Lung (tissue), 12 donors: ENCODE results near the gene RFX1. TPM values are rescaled to one million over a fixed set of nuclear protein-coding genes. Genes with fewer than 3 reads are reported as not detected.

Experiments
- ATAC-seq: fragments of 200-7000 bp; cut with Tn5 transposase; one replicate; pipeline ENCODE4 v1.9.1; 2020; ENCODE audit warnings: moderate number of reproducible peaks; ENCODE audit not compliant: insufficient read depth, low FRiP score
- DNase-seq, 3 donors: peaks; one replicate each; pipeline ENCODE4 v3.0.0-alpha.2; 2013 to 2017
- H3K27ac ChIP-seq, 2 donors: one replicate each; pipeline ENCODE4 v1.5.1; 2013; ENCODE audit warnings: mild to moderate bottlenecking in 2 of 2, moderate library complexity in 2 of 2, control low read depth in 1 of 2, inconsistent platforms in 1 of 2, low read depth in 1 of 2, low read length in 1 of 2
- H3K27me3 ChIP-seq, 3 donors: one replicate each; pipeline ENCODE4 v1.5.1; 2013; ENCODE audit warnings: low read length in 2 of 3; ENCODE audit not compliant: control insufficient read depth in 3 of 3, insufficient read depth in 3 of 3
- H3K36me3 ChIP-seq, 4 donors: one replicate each; pipeline ENCODE4 v1.5.1; 2013; ENCODE audit warnings: low read length in 4 of 4, mild to moderate bottlenecking in 1 of 4, moderate library complexity in 1 of 4; ENCODE audit not compliant: control insufficient read depth in 4 of 4, insufficient read depth in 4 of 4
- H3K4me1 ChIP-seq, 5 donors: one replicate each; pipeline ENCODE4 v1.5.1; 2013; ENCODE audit warnings: low read length in 5 of 5, mild to moderate bottlenecking in 2 of 5, moderate library complexity in 1 of 5; ENCODE audit not compliant: control insufficient read depth in 5 of 5, insufficient read depth in 5 of 5
- H3K4me3 ChIP-seq: one replicate; pipeline ENCODE4 v1.5.1; 2013; ENCODE audit warnings: mild to moderate bottlenecking, control low read depth, moderate library complexity
- H3K9ac ChIP-seq, 2 donors: one replicate each; pipeline ENCODE4 v1.5.1; 2013; ENCODE audit warnings: low read length in 2 of 2, control low read depth in 1 of 2; ENCODE audit not compliant: insufficient read depth in 1 of 2
- H3K9me3 ChIP-seq, 4 donors: one replicate each; pipeline ENCODE4 v1.5.1; 2013; ENCODE audit warnings: low read length in 3 of 4, mild to moderate bottlenecking in 1 of 4, moderate library complexity in 1 of 4; ENCODE audit not compliant: control insufficient read depth in 4 of 4, insufficient read depth in 3 of 4
- CTCF ChIP-seq: IDR thresholded peaks from 2 replicates; pipeline ENCODE4 v1.5.1; 2012; ENCODE audit warnings: mild to moderate bottlenecking; ENCODE audit errors: control extremely low read depth, extremely low read depth
- WGBS, 2 donors: extraction: QIAGEN DNeasy Blood & Tissue Kit; methylation state at CpG; one replicate each; pipeline ENCODE4 v1.1.7; 2013; 5-methylcytosine and 5-hydroxymethylcytosine counted together
- polyA plus RNA-seq, 2 donors: library from polyadenylated mRNA; stranded (reverse); fragments of 200-250 nt; gene quantifications; one replicate each; pipeline ENCODE4 v1.2.1, GENCODE V29; 2013
- total RNA-seq, 2 donors: library from RNA; depleted of rRNA in 1 of 2; stranded (reverse); fragments of >200 nt in 1 of 2; gene quantifications; one replicate each; pipeline ENCODE4 v1.2.1, GENCODE V29; 2014 to 2021
- donor health status: control.
- donor health status: control.
- donor health status: Bipolar disorder and iron deficiency.
- donor health status: healthy.
- donor health status: DM: yes; HTN: yes; CAD: no.

The RFX1 gene
- total and polyA plus RNA-seq, 4 donors, result 5.7 to 18.6 (median 8.0) TPM

- H3K36me3 ChIP-seq, result peaks cover 0 to 28% (median 14%) of the 10 kb centered on the region in 4 donors
- no peak overlapping the region for H3K9ac ChIP-seq
- no peaks in the 10 kb centered on the region for H3K9me3 ChIP-seq
- no peaks in the 10 kb centered on the region for H3K27me3 ChIP-seq
- H3K27ac ChIP-seq, result no peak overlapping the region
- no peaks in the 10 kb centered on the region for H3K4me1 ChIP-seq
- TF ChIP-seq CTCF, result no peak
- WGBS, 2 donors, result 87 to 92% methylated on average over 22 of the region's 22 CpGs
- H3K4me3 ChIP-seq, result no peak overlapping the region
- DNase-seq (peak in 2 of 3 donors; percentile 39 to 42), ATAC-seq (no peak)
These were observed 12.4 kb downstream of the RFX1 start for GRCh38 chr19:13993590-13994300.

- WGBS, 2 donors, result 92 to 96% methylated on average over 7 of the region's 7 CpGs
- no peak for TF ChIP-seq CTCF
- Histone ChIP-seq H3K9ac (no peak overlapping the region), H3K4me3 (no peak overlapping the region), H3K27me3 (no peaks in the 10 kb centered on the region), H3K27ac (no peak overlapping the region), H3K9me3 (no peaks in the 10 kb centered on the region), H3K36me3 (peaks cover 0 to 24% (median 14%) of the 10 kb centered on the region in 4 donors), H3K4me1 (peaks cover 0 to 7% (median 0%) of the 10 kb centered on the region in 5 donors)
- ATAC-seq (no peak), DNase-seq (no peak)
These were observed 14.1 kb downstream of the RFX1 start for GRCh38 chr19:13992025-13992424.

- ATAC-seq, result no peak
- Histone ChIP-seq H3K36me3 (peaks cover 0 to 24% (median 8%) of the 10 kb centered on the region in 4 donors), H3K9me3 (no peaks in the 10 kb centered on the region), H3K27ac (no peak overlapping the region), H3K4me1 (peaks cover 0 to 14% (median 5%) of the 10 kb centered on the region in 5 donors), H3K9ac (no peak overlapping the region), H3K27me3 (no peaks in the 10 kb centered on the region), H3K4me3 (no peak overlapping the region)
- no peak for TF ChIP-seq CTCF
- 93 to 96% methylated on average over 8 of the region's 8 CpGs for WGBS, 2 donors
- no peak for DNase-seq
These were observed 16.0 kb downstream of the RFX1 start for GRCh38 chr19:13990085-13990484.
